NCI-H82 treated with DMSO at 0.1 percent for 48 hours (cell line): ENCODE measurements around the gene SLC30A9.

Experiments
- DNase-seq: peaks from one replicate; lab custom pipeline; 2025; ENCODE audit not compliant: unreplicated experiment; lab: John Stamatoyannopoulos, UW

The SLC30A9 gene

GRCh38 chr4:41998019-41998418 lies 7.7 kb downstream of the SLC30A9 start:
- DNase-seq = no peak

DNA sequence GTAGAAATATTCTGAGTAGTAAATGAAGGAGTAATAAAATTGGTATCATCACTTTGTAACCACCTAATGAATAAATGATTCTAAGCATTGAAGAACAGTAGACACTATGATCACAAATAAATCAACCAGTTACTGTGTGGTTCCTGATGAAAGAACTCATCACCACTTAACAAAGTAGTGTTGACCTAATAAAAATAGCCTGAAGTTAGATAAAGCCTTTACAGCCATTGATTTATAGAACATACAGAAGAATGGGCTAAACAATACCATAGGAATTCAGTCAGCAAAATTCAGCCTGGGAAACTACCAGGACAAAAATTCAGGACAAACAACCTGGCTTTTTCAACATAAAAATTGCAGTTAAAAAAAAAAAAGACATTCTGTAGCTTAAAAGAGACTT lies 9.0 kb downstream of the SLC30A9 start:
- DNase-seq = no peak

- DNase-seq = no peak
These were observed 17.9 kb downstream of the SLC30A9 start for GRCh38 chr4:42008011-42008786.

DNA sequence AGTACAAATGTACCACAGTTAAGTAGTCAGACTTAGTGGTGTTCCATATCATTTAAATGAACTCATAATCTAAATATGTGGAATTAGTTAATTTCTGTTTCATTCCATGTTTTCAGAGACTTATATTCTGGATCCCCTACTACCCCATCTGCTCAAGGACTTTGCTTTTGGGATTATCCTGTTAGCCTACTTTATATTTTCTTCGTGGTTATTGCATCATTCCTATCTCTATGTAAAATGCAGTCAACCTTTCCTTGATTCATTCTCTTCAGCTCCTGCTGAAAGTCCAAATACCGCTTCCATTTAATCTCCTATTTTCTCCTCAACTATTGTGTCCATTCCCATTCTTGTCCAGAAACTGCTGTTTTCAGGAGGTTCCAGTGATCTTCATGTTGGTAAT lies 25.1 kb downstream of the SLC30A9 start:
- DNase-seq = peak; percentile 57

GRCh38 chr4:42018451-42018850 lies 28.1 kb downstream of the SLC30A9 start:
- peak; percentile 77 for DNase-seq

DNA sequence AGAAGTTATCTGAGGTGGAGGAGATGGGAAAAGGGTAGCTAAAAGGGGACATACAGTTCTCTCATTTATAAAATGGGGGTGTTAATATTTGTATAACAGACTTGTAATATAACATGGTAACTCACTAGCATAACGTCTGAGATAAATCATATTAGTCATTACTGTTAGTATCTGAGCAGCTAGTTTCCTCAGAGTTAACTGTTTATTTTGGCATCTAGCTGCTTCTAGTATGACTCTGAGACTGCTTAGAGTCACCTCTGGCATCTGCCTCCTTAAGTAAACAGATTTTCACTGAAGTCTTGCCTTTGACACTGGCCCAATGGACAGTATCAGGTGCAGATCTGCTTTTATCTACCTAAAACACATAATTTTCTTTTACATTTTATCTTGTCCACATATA lies 58.1 kb downstream of the SLC30A9 start:
- no peak for DNase-seq

DNA sequence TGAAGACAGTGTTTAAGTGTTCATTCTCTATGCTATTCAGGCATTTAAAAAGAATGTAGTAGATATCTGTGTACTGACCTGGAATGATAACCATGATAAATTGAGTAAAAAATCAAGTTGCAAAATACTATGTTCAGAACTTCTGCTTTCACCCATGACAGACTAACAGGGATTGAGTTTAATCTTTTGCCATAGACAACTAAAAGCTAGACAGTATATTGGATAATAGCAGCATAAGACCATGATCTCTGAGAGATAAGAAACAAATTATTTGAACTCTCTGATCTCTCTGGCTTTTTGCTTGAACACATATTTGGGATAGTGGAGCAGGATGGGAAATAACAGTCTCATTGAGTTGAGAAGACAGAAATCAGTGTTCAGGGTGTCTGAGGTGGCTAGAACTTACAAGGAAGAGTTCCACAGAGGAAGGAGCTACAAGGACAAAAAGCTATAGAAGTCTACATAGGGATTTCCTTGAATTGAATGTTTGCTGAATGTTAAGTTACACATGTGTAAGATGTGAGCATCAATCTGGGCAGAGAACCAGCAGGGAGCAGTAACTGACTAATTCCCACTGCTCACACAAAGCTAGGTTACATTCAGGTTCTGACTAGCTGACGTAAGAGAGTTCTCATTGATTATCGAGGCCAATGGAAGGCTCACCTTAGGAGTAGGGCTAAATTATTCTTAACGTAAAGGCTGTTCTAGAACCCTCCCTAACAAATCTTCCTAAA lies 60.4 kb downstream of the SLC30A9 start:
- no peak for DNase-seq

GRCh38 chr4:42066402-42066801 lies 76.1 kb downstream of the SLC30A9 start:
- DNase-seq = no peak

GRCh38 chr4:42067264-42067663 lies 76.9 kb downstream of the SLC30A9 start:
- no peak for DNase-seq

GRCh38 chr4:42070463-42070862 lies 80.1 kb downstream of the SLC30A9 start:
- DNase-seq = no peak

DNA sequence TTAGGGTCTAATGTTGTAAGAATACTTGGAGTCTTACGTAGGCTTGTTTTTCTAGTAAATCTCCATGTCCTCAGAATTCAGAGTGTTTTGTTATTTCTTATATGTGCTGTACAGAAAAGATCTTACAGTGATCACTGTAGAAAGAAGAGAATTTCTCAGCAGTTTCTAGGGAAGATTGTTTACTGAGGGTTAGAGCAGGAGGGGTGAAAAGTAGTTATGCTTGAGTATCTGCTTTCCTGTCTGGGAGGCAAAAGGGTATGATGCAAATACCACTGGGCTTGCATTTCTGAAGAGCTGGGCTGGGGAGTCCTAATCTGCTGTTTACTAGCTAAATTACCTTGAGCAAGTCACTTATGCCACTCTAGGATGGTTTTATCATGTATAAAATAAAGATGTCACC lies 84.0 kb downstream of the SLC30A9 start:
- no peak for DNase-seq

DNA sequence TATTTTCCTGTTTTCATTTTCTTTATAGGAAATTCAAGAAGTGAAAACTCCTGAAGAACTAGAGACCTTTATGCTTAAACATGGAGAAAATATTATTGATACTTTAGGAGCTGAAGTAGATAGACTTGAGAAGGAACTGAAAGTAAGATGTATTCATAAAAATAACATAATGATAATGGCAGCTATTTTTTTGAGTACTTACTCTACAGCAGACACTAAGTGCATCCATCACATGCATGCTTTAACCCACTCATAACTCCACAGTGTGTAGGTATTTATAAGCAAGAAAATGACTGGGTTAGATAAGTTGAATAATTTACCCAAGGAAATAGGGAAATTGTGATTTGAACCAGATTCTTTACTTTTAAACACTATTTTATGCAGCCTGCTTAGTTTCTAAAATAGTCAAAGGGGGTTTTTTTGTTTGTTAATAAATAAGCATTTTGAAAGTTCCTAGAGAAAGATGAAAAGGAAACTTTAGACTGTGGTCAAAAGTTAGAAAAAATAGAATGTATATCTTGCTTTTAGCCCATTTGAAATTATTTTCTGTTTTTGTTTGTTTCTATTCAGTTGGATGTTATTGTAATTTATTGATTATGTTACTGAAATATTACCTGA lies 88.0 kb downstream of the SLC30A9 start:
- DNase-seq = no peak

DNA sequence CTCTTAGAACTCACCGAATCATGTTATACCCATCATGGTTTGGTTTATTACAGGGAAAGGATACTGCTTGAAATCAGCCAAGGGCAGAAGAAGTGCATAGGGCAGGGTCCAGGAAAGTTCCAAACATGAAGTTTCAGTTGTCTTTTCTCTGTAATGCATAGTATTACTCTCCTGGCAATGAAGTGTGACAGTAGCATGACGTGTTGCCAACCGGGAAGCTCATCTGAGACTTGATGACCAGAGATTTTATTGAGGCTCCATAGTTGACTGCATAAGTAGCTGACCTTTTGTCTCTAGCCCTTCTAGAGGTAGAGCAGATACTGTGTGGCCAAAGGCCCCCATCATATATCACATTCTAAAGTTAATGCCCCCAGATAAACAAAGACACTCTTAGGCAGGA lies 90.0 kb downstream of the SLC30A9 start:
- no peak for DNase-seq

- DNase-seq = no peak
These were observed 93.5 kb downstream of the SLC30A9 start for GRCh38 chr4:42083816-42084215.

DNA sequence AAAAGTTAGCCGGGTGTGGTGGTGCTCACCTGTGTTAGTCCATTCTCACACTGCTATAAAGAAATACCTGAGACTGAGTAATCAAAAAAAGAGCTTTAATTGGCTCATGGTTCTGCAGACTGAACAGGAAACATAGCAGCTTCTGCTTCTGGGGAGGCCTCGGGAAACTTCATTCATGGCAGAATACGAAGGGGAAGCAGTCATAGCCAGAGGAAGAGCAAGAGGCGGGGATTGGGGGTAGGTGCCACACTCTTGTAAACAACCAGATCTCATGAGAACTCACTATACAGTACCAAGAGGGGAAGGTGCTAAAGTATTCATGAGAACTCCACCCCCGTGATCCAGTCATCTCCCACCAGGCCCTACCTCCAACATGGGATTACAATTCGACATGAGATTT lies 98.1 kb downstream of the SLC30A9 start:
- DNase-seq = no peak

DNA sequence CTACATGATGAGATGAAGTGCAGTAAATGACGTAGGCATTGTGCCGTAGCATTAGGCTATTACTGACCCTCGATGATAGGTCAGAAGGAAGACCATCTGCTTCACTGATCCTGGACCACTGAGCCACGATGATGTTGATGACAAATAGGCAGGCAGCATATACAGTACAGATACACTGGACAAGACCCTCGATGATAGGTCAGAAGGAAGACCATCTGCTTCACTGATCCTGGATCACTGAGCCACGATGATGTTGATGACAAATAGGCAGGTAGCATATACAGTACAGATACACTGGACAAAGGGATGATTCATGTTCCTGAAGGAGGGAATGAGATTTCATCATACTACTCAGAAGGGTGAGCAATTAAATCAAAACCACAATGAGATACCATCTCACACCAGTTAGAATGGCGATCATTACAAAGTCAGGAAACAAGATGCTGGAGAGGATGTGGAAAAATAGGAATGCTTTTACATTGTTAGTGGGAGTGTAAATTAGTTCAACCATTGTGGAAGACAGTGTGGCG lies 111.2 kb downstream of the SLC30A9 start:
- DNase-seq = no peak

DNA sequence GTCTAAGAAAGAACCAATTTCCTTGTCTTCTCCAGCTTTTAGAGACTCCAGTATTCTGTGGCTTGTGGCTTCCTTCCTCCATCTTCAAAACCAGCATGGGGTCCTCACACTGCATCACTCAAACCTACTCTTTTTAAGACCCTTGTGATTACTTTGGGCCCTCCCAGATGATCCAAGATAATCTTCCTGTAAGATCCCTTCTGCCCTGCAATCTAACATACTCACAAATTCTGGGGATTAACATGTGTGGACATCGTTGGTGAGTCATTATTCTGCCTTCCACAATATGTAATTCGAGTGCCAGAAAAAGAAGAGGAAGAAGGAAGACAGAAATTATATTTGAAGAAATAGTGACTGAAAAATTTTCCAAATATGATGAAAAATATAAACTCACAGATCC lies 114.2 kb downstream of the SLC30A9 start:
- peak; percentile 45 for DNase-seq

GRCh38 chr4:42112846-42113245 lies 122.5 kb downstream of the SLC30A9 start:
- DNase-seq = no peak

- DNase-seq = no peak
These were observed 129.6 kb downstream of the SLC30A9 start for GRCh38 chr4:42119886-42120285.

GRCh38 chr4:42122237-42122636 lies 131.9 kb downstream of the SLC30A9 start:
- no peak for DNase-seq

- no peak for DNase-seq
These were observed 132.8 kb downstream of the SLC30A9 start for GRCh38 chr4:42123071-42123644.

- no peak for DNase-seq
These were observed 141.8 kb downstream of the SLC30A9 start for GRCh38 chr4:42132099-42132498.
